GM23338 (cell line): ENCODE measurements around the gene CCSAP. TPM values are rescaled to one million over a fixed set of nuclear protein-coding genes. Genes with fewer than 3 reads are reported as not detected.

Source experiments
- ATAC-seq: fragments of 200-7000 bp; cut with Tn5 transposase; 3 replicates; pipeline ENCODE4 v1.9.1; 2020
- DNase-seq: peaks from one replicate; pipeline ENCODE4 v3.0.0-alpha.2; 2015; ENCODE audit warnings: low spot score
- H2AFZ ChIP-seq: fragments of 200-600 bp; sonication (generic); 2 replicates; pipeline ENCODE4 v1.8.0; 2016; ENCODE audit warnings: antibody characterized with exemption, mild to moderate bottlenecking, moderate library complexity
- H3F3A ChIP-seq: fragments of 200-600 bp; sonication (generic); replicated peaks from 2 replicates; pipeline ENCODE4 v1.8.0; 2017; ENCODE audit warnings: antibody characterized with exemption, mixed run types, low read depth
- H3K27ac ChIP-seq: fragments of 200-600 bp; sonication (generic); 2 replicates; pipeline ENCODE4 v1.6.1; 2016; ENCODE audit warnings: low read depth
- H3K27me3 ChIP-seq: fragments of 200-600 bp; sonication (generic); 2 replicates; pipeline ENCODE4 v1.8.0; 2016; ENCODE audit warnings: mild to moderate bottlenecking, mixed run types, moderate library complexity; ENCODE audit not compliant: insufficient read depth
- H3K36me3 ChIP-seq: fragments of 200-600 bp; sonication (generic); 2 replicates; pipeline ENCODE4 v1.8.0; 2016; ENCODE audit warnings: mild to moderate bottlenecking; ENCODE audit not compliant: insufficient read depth
- H3K4me1 ChIP-seq: fragments of 200-600 bp; sonication (generic); 2 replicates; pipeline ENCODE4 v1.8.0; 2016; ENCODE audit warnings: mild to moderate bottlenecking, moderate library complexity; ENCODE audit not compliant: insufficient read depth
- H3K4me2 ChIP-seq: fragments of 200-600 bp; sonication (generic); 2 replicates; pipeline ENCODE4 v1.7.1; 2017; ENCODE audit warnings: mixed run types
- H3K4me3 ChIP-seq: fragments of 200-600 bp; sonication (generic); 2 replicates; pipeline ENCODE4 v1.6.1; 2016; ENCODE audit warnings: mixed run types
- H3K79me2 ChIP-seq: fragments of 200-600 bp; sonication (generic); replicated peaks from 2 replicates; pipeline ENCODE4 v1.8.0; 2017; ENCODE audit warnings: mild to moderate bottlenecking; ENCODE audit not compliant: insufficient read depth
- H3K9me2 ChIP-seq: fragments of 200-600 bp; sonication (generic); 2 replicates; pipeline ENCODE4 v1.8.0; 2017; ENCODE audit not compliant: insufficient read depth
- H4K20me1 ChIP-seq: fragments of 200-600 bp; sonication (generic); replicated peaks from 2 replicates; pipeline ENCODE4 v1.8.0; 2017; ENCODE audit warnings: mild to moderate bottlenecking; ENCODE audit not compliant: insufficient read depth
- H3K27ac Mint-ChIP-seq: 2 replicates; pipeline ENCODE4 v1.8.0; 2020; ENCODE audit warnings: inconsistent platforms, mild to moderate bottlenecking, moderate library complexity, mixed read lengths
- H3K27me3 Mint-ChIP-seq: 3 replicates; pipeline ENCODE4 v1.8.0; 2022; ENCODE audit warnings: low read depth, mild to moderate bottlenecking, moderate library complexity, mixed read lengths, inconsistent platforms; ENCODE audit not compliant: insufficient read depth, poor library complexity
- H3K36me3 Mint-ChIP-seq: 3 replicates; pipeline ENCODE4 v1.8.0; 2021; ENCODE audit warnings: low read depth, mild to moderate bottlenecking, inconsistent platforms, moderate library complexity, mixed read lengths
- H3K4me1 Mint-ChIP-seq: 3 replicates; pipeline ENCODE4 v1.8.0; 2020; ENCODE audit warnings: mild to moderate bottlenecking, inconsistent platforms, mixed read lengths
- H3K4me3 Mint-ChIP-seq: 3 replicates; pipeline ENCODE4 v1.8.0; 2021; ENCODE audit warnings: moderate library complexity, mild to moderate bottlenecking, inconsistent platforms, mixed read lengths
- H3K9me3 Mint-ChIP-seq: 3 replicates; pipeline ENCODE4 v1.8.0; 2020; ENCODE audit warnings: moderate library complexity, mild to moderate bottlenecking, inconsistent platforms, mixed read lengths
- EZH2 ChIP-seq: fragments of 200-600 bp; sonication (generic); IDR thresholded peaks from one replicate; pipeline ENCODE4 v1.8.0; 2017; ENCODE audit warnings: antibody characterized with exemption, mild to moderate bottlenecking, low read depth; ENCODE audit not compliant: unreplicated experiment
- EZH2phosphoT487 ChIP-seq: fragments of 200-600 bp; sonication (generic); IDR thresholded peaks from one replicate; pipeline ENCODE4 v1.8.1; 2018; ENCODE audit warnings: antibody characterized with exemption; ENCODE audit not compliant: unreplicated experiment
- JUNB ChIP-seq: IDR thresholded peaks from one replicate; pipeline ENCODE4 v1.6.1; 2016; ENCODE audit warnings: antibody characterized with exemption; ENCODE audit not compliant: unreplicated experiment
- NANOG ChIP-seq: IDR thresholded peaks from 2 replicates; pipeline ENCODE4 v1.6.1; 2016; ENCODE audit warnings: antibody characterized with exemption, borderline replicate concordance
- STAT1 ChIP-seq: IDR thresholded peaks from one replicate; pipeline ENCODE4 v1.6.1; 2016; ENCODE audit warnings: antibody characterized with exemption; ENCODE audit not compliant: unreplicated experiment
- ZNF114 ChIP-seq: fragments of 250-450 bp; sonication (Bioruptor Pico); IDR thresholded peaks from 2 replicates; pipeline ENCODE4 v1.5.0; 2020; ENCODE audit warnings: mild to moderate bottlenecking, moderate library complexity
- ZNF331 ChIP-seq: fragments of 250-450 bp; sonication (Bioruptor Pico); IDR thresholded peaks from 2 replicates; pipeline ENCODE4 v1.5.0; 2020; ENCODE audit warnings: low read depth, mild to moderate bottlenecking, moderate library complexity
- polyA plus RNA-seq: library from polyadenylated mRNA; unstranded; fragments of >200 nt; fragmentation: Nextera tagmentation; extraction: Ambion mirVana; gene quantifications from 2 replicates; pipeline ENCODE4 v1.2.1, GENCODE V29; 2016
- total RNA-seq: library from RNA; depleted of rRNA; stranded (reverse); fragments of >200 nt; shearing (Covaris generic); gene quantifications from 2 replicates; pipeline ENCODE4 v1.2.3, GENCODE V29; 2014
- TF ChIP-seq, protein P1 (sequence below): IDR thresholded peaks from one replicate; pipeline ENCODE4 v1.6.1; 2018; ENCODE audit warnings: antibody characterized with exemption; ENCODE audit not compliant: unreplicated experiment
- TF ChIP-seq, protein P2 (sequence below): IDR thresholded peaks from 2 replicates; pipeline ENCODE4 v1.6.1; 2016; ENCODE audit warnings: antibody characterized with exemption

Gene CCSAP
- total and polyA plus RNA-seq, 2 experiments from 2014 or later: 4.2 to 13.3 TPM

DNA sequence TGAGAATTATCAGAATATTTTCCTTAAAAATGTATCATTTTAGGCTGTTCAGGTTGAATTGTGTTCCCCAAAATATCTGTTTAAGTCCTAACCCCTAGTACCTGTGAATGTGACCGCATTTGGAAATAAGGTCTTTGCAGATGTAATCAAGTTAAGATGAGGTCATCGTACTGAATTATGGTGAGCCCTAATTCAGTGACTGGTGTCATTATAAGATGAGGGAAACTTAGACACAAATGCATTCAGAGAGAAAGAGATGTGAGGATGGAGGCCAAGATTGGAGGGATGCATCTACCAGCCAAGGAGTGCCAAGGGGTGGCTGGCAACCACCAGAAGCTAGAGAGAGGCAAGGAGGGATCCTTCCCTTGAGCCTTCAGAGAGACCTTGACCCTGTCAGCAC is 67.8 kb downstream of the CCSAP start (continued):
- TF ChIP-seq, protein P1, sequence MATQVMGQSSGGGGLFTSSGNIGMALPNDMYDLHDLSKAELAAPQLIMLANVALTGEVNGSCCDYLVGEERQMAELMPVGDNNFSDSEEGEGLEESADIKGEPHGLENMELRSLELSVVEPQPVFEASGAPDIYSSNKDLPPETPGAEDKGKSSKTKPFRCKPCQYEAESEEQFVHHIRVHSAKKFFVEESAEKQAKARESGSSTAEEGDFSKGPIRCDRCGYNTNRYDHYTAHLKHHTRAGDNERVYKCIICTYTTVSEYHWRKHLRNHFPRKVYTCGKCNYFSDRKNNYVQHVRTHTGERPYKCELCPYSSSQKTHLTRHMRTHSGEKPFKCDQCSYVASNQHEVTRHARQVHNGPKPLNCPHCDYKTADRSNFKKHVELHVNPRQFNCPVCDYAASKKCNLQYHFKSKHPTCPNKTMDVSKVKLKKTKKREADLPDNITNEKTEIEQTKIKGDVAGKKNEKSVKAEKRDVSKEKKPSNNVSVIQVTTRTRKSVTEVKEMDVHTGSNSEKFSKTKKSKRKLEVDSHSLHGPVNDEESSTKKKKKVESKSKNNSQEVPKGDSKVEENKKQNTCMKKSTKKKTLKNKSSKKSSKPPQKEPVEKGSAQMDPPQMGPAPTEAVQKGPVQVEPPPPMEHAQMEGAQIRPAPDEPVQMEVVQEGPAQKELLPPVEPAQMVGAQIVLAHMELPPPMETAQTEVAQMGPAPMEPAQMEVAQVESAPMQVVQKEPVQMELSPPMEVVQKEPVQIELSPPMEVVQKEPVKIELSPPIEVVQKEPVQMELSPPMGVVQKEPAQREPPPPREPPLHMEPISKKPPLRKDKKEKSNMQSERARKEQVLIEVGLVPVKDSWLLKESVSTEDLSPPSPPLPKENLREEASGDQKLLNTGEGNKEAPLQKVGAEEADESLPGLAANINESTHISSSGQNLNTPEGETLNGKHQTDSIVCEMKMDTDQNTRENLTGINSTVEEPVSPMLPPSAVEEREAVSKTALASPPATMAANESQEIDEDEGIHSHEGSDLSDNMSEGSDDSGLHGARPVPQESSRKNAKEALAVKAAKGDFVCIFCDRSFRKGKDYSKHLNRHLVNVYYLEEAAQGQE: no peak
- TF ChIP-seq STAT1 (no peak), EZH2phosphoT487 (no peak)
- TF ChIP-seq, protein P2, sequence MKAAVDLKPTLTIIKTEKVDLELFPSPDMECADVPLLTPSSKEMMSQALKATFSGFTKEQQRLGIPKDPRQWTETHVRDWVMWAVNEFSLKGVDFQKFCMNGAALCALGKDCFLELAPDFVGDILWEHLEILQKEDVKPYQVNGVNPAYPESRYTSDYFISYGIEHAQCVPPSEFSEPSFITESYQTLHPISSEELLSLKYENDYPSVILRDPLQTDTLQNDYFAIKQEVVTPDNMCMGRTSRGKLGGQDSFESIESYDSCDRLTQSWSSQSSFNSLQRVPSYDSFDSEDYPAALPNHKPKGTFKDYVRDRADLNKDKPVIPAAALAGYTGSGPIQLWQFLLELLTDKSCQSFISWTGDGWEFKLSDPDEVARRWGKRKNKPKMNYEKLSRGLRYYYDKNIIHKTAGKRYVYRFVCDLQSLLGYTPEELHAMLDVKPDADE: no peak

DNA sequence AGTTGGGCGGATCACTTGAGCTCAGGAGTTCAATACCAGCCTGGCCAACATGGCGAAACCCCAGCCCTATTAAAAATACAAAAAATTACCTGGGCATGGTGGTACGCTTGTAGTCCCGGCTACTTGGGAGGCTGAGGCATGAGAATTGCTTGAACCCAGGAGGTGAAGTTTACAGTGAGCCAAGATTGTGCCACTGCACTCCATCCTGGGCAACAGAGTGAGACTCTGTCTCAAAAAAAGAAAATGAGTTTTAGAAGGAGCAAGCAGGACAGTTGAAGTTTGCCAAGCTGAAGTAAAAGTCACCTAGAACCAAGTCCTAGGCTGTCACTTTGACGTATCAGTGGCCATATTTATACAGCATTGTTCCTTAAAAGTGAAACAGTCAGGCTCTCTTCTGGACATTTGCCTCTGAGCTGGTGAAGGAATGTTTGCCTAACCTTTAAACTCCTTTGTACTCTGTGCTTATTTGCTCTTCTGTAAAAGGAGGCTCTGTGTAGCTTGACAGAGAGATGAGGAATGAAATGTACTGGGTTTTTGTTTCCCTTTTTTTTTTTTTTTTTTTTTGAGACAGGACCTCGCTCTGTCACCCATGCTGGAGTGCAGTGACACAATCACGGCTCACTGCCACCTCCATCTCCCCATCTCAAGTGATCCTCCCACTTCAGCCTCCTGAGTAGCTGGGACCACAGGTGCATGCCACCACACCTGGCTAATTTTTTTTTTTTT is 69.2 kb downstream of the CCSAP start:
- H4K20me1 ChIP-seq: peaks cover 26% of the 10 kb centered on the region
- Mint-ChIP-seq H3K36me3 (no peaks in the 10 kb centered on the region; the same call in 2 of the 3 replicates), H3K27me3 (peaks cover 19% of the 10 kb centered on the region), H3K27ac (no peak overlapping the region), H3K9me3 (no peaks in the 10 kb centered on the region), H3K4me3 (no peak overlapping the region), H3K4me1 (peaks cover 29% of the 10 kb centered on the region)
- H3K27me3 ChIP-seq: peaks cover 6% of the 10 kb centered on the region; the same call in 1 of the 2 replicates
- no peak overlapping the region for H3K4me3 ChIP-seq
- H3K27ac ChIP-seq: no peak overlapping the region
- no peak for DNase-seq
- H3K4me2 ChIP-seq: no peak overlapping the region
- ATAC-seq: no peak
- no peak overlapping the region for H2AFZ ChIP-seq
- peaks cover 70% of the 10 kb centered on the region for H3K79me2 ChIP-seq
- no peaks in the 10 kb centered on the region for H3F3A ChIP-seq
- no peaks in the 10 kb centered on the region for H3K9me2 ChIP-seq
- H3K36me3 ChIP-seq: no peaks in the 10 kb centered on the region
- H3K4me1 ChIP-seq: peaks cover 18% of the 10 kb centered on the region
- TF ChIP-seq ZNF114 (CRISPR knock-in tag): no peak
- TF ChIP-seq ZNF331 (CRISPR knock-in tag): no peak
- no peak for TF ChIP-seq JUNB
- TF ChIP-seq, protein P1: no peak
- TF ChIP-seq NANOG: no peak
- TF ChIP-seq EZH2: no peak
- no peak for TF ChIP-seq EZH2phosphoT487
- TF ChIP-seq, protein P2: no peak
